PC-9 (cell line): ENCODE measurements around the gene ZNF728.

Experiments used
- EZH2 ChIP-seq: fragments of 200-600 bp; sonication (generic); IDR thresholded peaks from 2 replicates; pipeline ENCODE4 v1.8.0; 2017; ENCODE audit warnings: antibody characterized with exemption, low read depth
- TF ChIP-seq, protein P1 (sequence below): fragments of 200-600 bp; sonication (generic); conservative IDR thresholded peaks from 2 replicates; pipeline ENCODE4 v1.6.1; 2017; ENCODE audit warnings: mixed run types, antibody characterized with exemption, mild to moderate bottlenecking, moderate library complexity

DNA sequence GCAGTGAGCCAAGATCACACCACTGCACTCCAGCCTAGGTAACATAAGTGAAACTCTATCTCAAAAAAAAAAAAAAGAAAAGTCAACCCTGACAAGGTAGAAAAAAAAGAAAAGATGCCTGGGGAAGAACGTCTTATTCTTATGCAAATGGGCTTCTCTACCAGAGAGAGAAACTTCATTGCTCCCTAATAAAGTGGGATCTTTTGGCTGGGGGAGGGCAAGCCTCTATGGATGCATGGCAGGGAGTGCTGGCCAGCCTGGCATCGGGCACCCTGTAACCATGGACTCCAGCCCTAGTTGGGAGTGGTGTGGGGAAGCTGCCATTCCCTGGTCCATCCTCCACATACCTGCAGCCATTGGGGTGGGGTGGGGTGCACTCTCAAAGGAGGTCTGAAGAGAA lies 30.7 kb upstream of the ZNF728 start:
- TF ChIP-seq, protein P1, sequence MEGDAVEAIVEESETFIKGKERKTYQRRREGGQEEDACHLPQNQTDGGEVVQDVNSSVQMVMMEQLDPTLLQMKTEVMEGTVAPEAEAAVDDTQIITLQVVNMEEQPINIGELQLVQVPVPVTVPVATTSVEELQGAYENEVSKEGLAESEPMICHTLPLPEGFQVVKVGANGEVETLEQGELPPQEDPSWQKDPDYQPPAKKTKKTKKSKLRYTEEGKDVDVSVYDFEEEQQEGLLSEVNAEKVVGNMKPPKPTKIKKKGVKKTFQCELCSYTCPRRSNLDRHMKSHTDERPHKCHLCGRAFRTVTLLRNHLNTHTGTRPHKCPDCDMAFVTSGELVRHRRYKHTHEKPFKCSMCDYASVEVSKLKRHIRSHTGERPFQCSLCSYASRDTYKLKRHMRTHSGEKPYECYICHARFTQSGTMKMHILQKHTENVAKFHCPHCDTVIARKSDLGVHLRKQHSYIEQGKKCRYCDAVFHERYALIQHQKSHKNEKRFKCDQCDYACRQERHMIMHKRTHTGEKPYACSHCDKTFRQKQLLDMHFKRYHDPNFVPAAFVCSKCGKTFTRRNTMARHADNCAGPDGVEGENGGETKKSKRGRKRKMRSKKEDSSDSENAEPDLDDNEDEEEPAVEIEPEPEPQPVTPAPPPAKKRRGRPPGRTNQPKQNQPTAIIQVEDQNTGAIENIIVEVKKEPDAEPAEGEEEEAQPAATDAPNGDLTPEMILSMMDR = no peak
- no peak for TF ChIP-seq EZH2
